ENCODE results near the gene SDS. TPM values are rescaled to one million over a fixed set of nuclear protein-coding genes. Genes with fewer than 3 reads are reported as not detected.
"Not testable (repeated sequence)": the region's sequence is repeated elsewhere in the genome, so short reads cannot be mapped to it uniquely, and the experiment has no call there.

The SDS gene
- total RNA-seq, 1 experiment from 2014 or later, result 0.30 TPM

DNA sequence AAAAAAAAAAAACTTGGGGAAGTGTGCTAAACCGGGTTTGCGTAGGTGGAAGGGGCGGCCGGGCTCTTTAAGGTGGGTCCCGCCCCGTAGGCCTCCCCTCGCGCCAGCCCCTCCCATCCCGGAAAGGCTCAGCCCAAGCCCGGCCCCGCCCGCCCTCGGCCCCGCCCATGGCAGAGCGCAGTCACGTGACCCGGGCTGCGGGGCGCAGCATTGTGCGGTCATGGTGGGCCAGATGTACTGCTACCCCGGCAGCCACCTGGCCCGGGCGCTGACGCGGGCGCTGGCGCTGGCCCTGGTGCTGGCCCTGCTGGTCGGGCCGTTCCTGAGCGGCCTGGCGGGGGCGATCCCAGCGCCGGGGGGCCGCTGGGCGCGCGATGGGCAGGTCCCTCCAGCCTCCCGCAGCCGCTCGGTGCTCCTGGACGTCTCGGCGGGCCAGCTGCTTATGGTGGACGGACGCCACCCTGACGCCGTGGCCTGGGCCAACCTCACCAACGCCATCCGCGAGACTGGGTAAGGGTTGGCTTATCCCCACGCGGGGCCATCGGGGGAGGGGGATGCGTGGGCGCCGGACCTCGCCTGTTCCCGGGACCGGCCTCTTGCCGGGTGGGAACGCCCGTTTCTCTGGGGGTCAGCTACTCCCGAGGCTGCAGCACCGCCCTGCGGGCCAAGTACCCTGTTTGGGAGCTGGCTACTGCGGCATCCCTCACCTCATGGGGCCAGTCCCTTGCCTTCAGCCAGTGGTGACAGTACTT, 45.1 kb downstream of the SDS start, which contains the start of gene PLBD2:
PLBD2 (plus strand) TSS at position 207 of the 752 bp plus-strand sequence; CDS start at position 221, 14 bp downstream.
- peak; percentile 82 for DNase-seq (ENCODE audit: extremely low read depth, low read depth)

DNA sequence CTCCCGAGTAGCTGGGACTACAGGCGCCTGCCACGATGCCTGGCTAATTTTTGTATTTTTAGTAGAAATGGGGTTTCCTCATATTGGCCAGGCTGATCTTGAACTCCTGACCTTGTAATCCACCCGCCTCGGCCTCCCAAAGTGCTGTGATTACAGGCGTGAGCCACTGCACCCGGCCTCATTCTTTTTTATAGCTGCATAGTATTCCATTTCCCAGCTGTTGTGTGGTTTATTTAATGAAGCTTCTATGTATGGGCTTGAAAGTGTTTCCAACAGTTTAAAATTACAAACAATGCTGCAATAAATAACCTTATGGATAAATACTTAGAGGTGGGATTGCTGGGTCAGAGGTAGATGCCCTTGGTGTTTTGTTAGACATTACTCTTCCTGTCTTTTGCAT, 49.5 kb downstream of the SDS start:
- not testable (repeated sequence) for DNase-seq (ENCODE audit: extremely low read depth, low read depth)

DNA sequence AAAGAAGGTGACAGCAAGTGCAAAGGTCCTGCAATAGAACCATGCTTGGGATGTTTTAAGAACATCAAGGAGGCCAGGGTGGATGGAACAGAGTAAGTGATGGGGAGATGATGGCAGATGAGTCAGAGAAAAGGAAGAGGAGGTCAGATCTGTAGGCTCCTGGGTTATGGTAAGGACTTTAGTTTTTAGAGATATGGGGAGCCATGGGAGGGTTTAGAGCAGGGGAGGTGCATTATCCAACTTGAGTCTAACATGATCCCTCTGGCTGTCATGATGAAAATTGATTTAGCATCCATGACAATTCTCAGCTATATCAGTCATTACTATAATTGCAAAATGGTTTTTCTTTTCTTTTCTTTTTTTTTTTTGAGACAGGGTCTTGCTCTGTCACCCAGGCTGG, 52.6 kb downstream of the SDS start:
- no peak for DNase-seq (ENCODE audit: extremely low read depth, low read depth)

DNA sequence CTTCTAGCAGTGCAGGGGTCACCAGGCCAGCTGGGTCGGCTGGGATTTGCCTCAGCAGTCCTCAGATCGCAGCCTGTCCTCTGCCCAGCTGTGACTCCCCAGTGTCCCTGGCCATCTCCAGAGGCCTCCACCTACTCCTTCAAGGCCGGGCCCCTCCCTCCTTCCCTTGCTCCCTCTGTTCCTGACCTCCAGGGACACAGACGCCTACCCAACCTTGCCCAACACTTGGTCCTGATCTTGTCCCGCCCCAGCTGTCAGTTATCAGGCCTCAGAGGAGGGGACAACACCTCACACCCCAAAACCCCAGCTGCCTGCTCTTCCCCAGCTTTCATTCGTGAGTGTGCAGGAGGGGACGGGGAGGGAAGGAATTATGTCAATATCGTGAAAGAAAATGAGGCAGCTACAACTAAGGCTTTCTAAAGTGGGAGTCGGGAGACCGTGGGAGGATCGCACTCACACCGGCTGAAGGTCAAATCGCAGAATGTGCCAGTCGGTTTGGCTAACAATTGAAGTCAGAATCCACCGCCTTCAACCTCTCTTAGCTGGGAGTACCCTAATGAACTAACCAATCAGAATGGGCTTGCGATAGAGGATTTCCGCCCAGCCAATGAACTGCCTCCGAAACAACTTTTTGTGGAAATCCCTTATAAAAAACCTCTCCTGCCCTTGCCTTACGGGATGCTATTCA, 54.7 kb downstream of the SDS start:
- DNase-seq (ENCODE audit: extremely low read depth, low read depth), result no peak

DNA sequence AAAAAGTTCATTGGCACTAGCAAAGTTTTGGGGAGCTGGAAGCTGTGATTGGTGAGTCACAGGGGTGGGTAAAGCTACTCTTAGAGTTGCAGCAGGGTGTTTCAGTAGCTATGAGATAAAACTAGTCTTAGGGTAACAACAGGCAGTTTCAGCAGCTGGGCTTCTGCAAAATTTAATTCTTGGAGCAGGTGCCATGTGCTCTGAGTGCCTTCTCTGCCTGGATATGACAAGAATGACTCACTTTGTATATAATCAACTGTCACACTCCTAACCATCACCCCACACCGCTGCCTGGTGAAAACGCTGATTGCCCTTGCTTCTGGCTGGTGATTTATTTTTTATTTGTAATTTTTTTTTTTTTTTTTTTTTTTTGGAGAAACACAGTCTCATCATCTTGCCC, 55.8 kb downstream of the SDS start:
- DNase-seq (ENCODE audit: extremely low read depth, low read depth), result no peak

DNA sequence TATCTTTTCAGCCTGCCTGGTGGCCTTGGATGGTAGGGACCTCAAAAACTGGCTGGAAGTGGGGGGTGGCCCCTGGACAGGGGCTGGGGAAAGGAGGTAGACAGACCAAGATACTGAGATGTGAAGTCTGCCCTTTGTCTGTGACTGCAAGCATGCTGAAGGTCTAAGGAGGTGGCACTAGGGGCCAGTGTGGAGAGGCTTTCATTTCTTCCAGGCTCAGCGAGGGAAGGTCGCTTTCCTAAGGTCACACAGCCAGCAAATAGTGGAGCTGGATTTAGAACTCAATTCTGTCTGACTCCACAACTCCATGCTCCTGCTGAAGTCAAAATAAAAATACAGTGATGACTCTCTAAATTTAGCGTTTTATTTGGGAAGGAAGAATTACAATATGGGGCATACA, 56.6 kb downstream of the SDS start:
- no peak for DNase-seq (ENCODE audit: extremely low read depth, low read depth)

DNA sequence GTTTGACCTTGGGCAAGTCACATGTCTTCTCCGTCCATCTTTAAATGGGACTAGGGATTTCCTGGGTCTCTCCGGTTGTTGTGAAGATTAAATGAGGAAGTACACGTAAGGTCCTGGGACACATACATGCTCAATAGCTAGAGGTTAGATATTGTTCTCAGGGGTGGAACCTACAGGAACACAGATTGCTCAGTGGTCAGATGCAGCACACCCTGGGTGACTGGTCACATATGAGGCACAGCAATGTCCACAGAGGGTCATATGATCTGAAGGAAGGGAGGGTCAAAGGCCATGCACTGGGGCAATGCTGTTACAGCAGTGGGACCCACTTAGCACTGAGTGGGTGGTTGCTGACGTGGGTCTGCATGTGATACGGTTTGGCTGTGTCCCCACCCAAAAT, 57.3 kb downstream of the SDS start:
- DNase-seq (ENCODE audit: extremely low read depth, low read depth), result no peak

DNA sequence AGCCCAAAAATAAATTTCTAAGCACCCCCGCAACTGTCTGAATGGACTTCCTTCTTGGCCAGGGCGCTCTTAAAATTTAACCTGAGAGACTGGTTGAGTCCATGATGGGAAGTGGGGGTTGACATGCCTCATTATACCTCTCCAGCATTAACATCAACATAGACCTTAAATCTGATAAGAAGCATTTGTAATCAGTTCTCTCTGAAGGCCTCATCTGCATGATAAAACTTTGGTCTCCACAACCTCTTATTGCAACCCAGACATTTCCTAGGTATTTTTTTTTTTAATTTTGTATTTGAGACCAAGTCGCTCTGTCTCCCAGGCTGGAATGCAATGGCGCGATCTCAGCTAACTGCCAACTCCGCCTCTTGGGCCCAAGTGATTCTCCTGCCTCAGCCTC, 58.4 kb downstream of the SDS start:
- DNase-seq (ENCODE audit: extremely low read depth, low read depth), result no peak

Other genes with a start within 250 kb of the SDS start
- gene DDX54, start 218.4 kb downstream of the SDS start, total RNA-seq (2014; rRNA removed; shearing (Covaris generic)), result 54.5 and 61.9 TPM in 2 replicates
- gene RITA1, start 218.2 kb downstream of the SDS start, total RNA-seq (2014; rRNA removed; shearing (Covaris generic)), result 22.3 and 25.9 TPM in 2 replicates
- gene TPCN1, start 182.4 kb downstream of the SDS start, total RNA-seq (2014; rRNA removed; shearing (Covaris generic)), result 11.3 and 11.4 TPM in 2 replicates
- gene SLC8B1, start 68.8 kb downstream of the SDS start, total RNA-seq (2014; rRNA removed; shearing (Covaris generic)), result 5.4 and 5.8 TPM in 2 replicates
- gene PLBD2, start 45.3 kb downstream of the SDS start, total RNA-seq (2014; rRNA removed; shearing (Covaris generic)), result 13.0 and 16.8 TPM in 2 replicates
- 1.8 and 2.5 TPM in 2 replicates for gene SDSL, start 18.5 kb upstream of the SDS start, total RNA-seq (2014; rRNA removed; shearing (Covaris generic))
- 0.22 and 0.40 TPM in 2 replicates for gene LHX5, start 68.0 kb upstream of the SDS start, total RNA-seq (2014; rRNA removed; shearing (Covaris generic))